Smooth muscle cell (in vitro differentiated cells): ENCODE data around the gene HBG2. TPM values are rescaled to one million over a fixed set of nuclear protein-coding genes. Genes with fewer than 3 reads are reported as not detected.

Experiments
- DNase-seq: peaks from one replicate; lab custom pipeline; 2025; ENCODE audit not compliant: unreplicated experiment; lab: John Stamatoyannopoulos, UW
- H2AFZ ChIP-seq: fragments of 200-600 bp; sonication (generic); 2 replicates; pipeline ENCODE4 v1.6.0; 2016; ENCODE audit warnings: antibody characterized with exemption, low read depth, mild to moderate bottlenecking
- H3F3A ChIP-seq: fragments of 200-600 bp; sonication (generic); 2 replicates; pipeline ENCODE4 v1.6.0; 2017; ENCODE audit warnings: antibody characterized with exemption, low read depth
- H3K27ac ChIP-seq: fragments of 200-600 bp; sonication (generic); 2 replicates; pipeline ENCODE4 v1.5.1; 2016; ENCODE audit warnings: low read depth, mild to moderate bottlenecking
- H3K27me3 ChIP-seq: fragments of 200-600 bp; sonication (generic); 2 replicates; pipeline ENCODE4 v1.6.1; 2016; ENCODE audit warnings: low read depth, mild to moderate bottlenecking
- H3K36me3 ChIP-seq: fragments of 200-600 bp; sonication (generic); 2 replicates; pipeline ENCODE4 v1.5.1; 2016; ENCODE audit warnings: low read depth
- H3K4me1 ChIP-seq: fragments of 200-600 bp; sonication (generic); 2 replicates; pipeline ENCODE4 v1.5.1; 2016; ENCODE audit warnings: low read depth
- H3K4me2 ChIP-seq: fragments of 200-600 bp; sonication (generic); 2 replicates; pipeline ENCODE4 v1.6.0; 2016; ENCODE audit warnings: mild to moderate bottlenecking
- H3K4me3 ChIP-seq: fragments of 200-600 bp; sonication (generic); 2 replicates; pipeline ENCODE4 v1.5.1; 2016; ENCODE audit warnings: mild to moderate bottlenecking
- H3K79me2 ChIP-seq: fragments of 200-600 bp; sonication (generic); 2 replicates; pipeline ENCODE4 v1.6.0; 2016; ENCODE audit warnings: low read depth, mild to moderate bottlenecking
- H3K9ac ChIP-seq: fragments of 200-600 bp; sonication (generic); 2 replicates; pipeline ENCODE4 v1.6.0; 2016; ENCODE audit warnings: low read depth
- H3K9me3 ChIP-seq: fragments of 200-600 bp; sonication (generic); replicated peaks from 2 replicates; pipeline ENCODE4 v1.5.1; 2016; ENCODE audit warnings: low read depth
- H4K20me1 ChIP-seq: fragments of 200-600 bp; sonication (generic); 2 replicates; pipeline ENCODE4 v1.6.0; 2016; ENCODE audit warnings: low read depth
- CTCF ChIP-seq: fragments of 200-600 bp; sonication (generic); IDR thresholded peaks from 2 replicates; pipeline ENCODE4 v1.5.1; 2017; ENCODE audit warnings: borderline replicate concordance, mild to moderate bottlenecking, antibody characterized with exemption; ENCODE audit not compliant: insufficient read depth, poor library complexity, severe bottlenecking
- WGBS: methylation state at CpG from one replicate; pipeline ENCODE4 v1.1.7; 2016; ENCODE audit warnings: low lambda C conversion rate; 5-methylcytosine and 5-hydroxymethylcytosine counted together
- polyA plus RNA-seq: library from polyadenylated mRNA; unstranded; fragments of >200 nt; fragmentation: Nextera tagmentation; extraction: Ambion mirVana; gene quantifications from 2 replicates; pipeline ENCODE4 v1.2.1, GENCODE V29; 2016
- total RNA-seq: library from RNA; depleted of rRNA; stranded (reverse); fragments of >200 nt; gene quantifications from 2 replicates; pipeline ENCODE4 v1.2.3, GENCODE V29; 2014

HBG2 gene
- total and polyA plus RNA-seq, 2 experiments from 2014 or later: not detected

- H3F3A ChIP-seq: no peaks in the 10 kb centered on the region
- H3K79me2 ChIP-seq: no peaks in the 10 kb centered on the region
- no peaks in the 10 kb centered on the region for H4K20me1 ChIP-seq
- peak overlapping the region; percentile 4 for H3K27ac ChIP-seq
- WGBS: 39% methylated on average over 3 of the region's 3 CpGs
- H2AFZ ChIP-seq: no peak overlapping the region
- no peaks in the 10 kb centered on the region for H3K4me1 ChIP-seq
- H3K36me3 ChIP-seq: no peaks in the 10 kb centered on the region
- no peak for TF ChIP-seq CTCF
- no peak overlapping the region for H3K4me2 ChIP-seq
- H3K9ac ChIP-seq: no peak overlapping the region
- no peaks in the 10 kb centered on the region for H3K9me3 ChIP-seq
- DNase-seq: peak; percentile 7
- no peaks in the 10 kb centered on the region for H3K27me3 ChIP-seq
- no peak overlapping the region for H3K4me3 ChIP-seq
These were observed 26.1 kb upstream of the HBG2 start for GRCh38 chr11:5280582-5281102.

GRCh38 chr11:5279471-5280090, 25.0 kb upstream of the HBG2 start:
- Histone ChIP-seq H3K36me3 (no peaks in the 10 kb centered on the region), H3F3A (no peaks in the 10 kb centered on the region), H3K27ac (no peak overlapping the region), H3K27me3 (no peaks in the 10 kb centered on the region), H4K20me1 (no peaks in the 10 kb centered on the region), H3K9ac (no peak overlapping the region), H3K79me2 (no peaks in the 10 kb centered on the region), H3K4me1 (no peaks in the 10 kb centered on the region), H3K9me3 (no peaks in the 10 kb centered on the region), H3K4me3 (no peak overlapping the region), H3K4me2 (no peak overlapping the region), H2AFZ (no peak overlapping the region)
- TF ChIP-seq CTCF: no peak
- 92% methylated on average over 4 of the region's 4 CpGs for WGBS
- DNase-seq: no peak

GRCh38 chr11:5277807-5278382, 23.3 kb upstream of the HBG2 start:
- WGBS: 100% methylated on average over 1 of the region's 1 CpG
- no peaks in the 10 kb centered on the region for H3K79me2 ChIP-seq
- no peaks in the 10 kb centered on the region for H3K36me3 ChIP-seq
- H3F3A ChIP-seq: no peaks in the 10 kb centered on the region
- H4K20me1 ChIP-seq: no peaks in the 10 kb centered on the region
- no peak overlapping the region for H3K27ac ChIP-seq
- H3K27me3 ChIP-seq: no peaks in the 10 kb centered on the region
- H3K9ac ChIP-seq: no peak overlapping the region
- no peak overlapping the region for H3K4me3 ChIP-seq
- no peak for DNase-seq
- H3K4me1 ChIP-seq: no peaks in the 10 kb centered on the region
- no peak for TF ChIP-seq CTCF
- no peak overlapping the region for H3K4me2 ChIP-seq
- no peaks in the 10 kb centered on the region for H3K9me3 ChIP-seq
- H2AFZ ChIP-seq: no peak overlapping the region

- no peak for DNase-seq
- Histone ChIP-seq H3K9ac (no peak overlapping the region), H3K4me2 (no peak overlapping the region), H3K27me3 (no peaks in the 10 kb centered on the region), H2AFZ (no peak overlapping the region), H3F3A (no peaks in the 10 kb centered on the region), H4K20me1 (no peaks in the 10 kb centered on the region), H3K27ac (no peak overlapping the region), H3K4me1 (no peaks in the 10 kb centered on the region), H3K79me2 (no peaks in the 10 kb centered on the region), H3K36me3 (no peaks in the 10 kb centered on the region), H3K4me3 (no peak overlapping the region), H3K9me3 (no peaks in the 10 kb centered on the region)
- TF ChIP-seq CTCF: no peak
- WGBS: 90% methylated on average over 2 of the region's 2 CpGs
These were observed 22.1 kb upstream of the HBG2 start for GRCh38 chr11:5276697-5277096.
